ENCODE results near the gene FAM174B.

The FAM174B gene

DNA sequence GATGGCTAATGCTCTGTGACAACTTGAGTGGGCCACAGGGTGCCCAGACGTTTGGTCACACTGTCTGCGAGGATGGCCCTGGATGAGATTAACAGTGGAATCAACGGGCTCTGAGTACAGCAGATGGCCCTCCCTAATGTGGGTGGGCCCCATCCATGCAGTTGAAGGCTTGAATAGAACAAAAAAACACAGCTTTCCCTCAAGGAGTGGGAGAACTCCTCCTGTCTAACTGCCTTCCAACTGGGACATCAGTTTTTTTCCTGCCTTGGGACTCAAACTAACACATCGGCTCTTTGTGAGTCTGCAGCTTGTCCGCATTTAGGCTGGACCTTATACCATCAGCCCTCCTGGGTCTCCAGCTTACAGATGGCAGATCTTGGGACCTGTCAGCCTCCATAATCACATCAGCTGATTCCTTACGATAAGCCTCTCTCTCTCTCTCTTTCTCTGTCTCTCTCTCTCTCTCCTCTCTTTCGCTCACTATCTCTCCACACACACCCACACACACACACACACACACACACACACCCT, 20.8 kb downstream of the FAM174B start:
- no peak overlapping the region for H3K4me3 ChIP-seq (ENCODE audit: low read depth, low read length)
- TF ChIP-seq, protein P1, sequence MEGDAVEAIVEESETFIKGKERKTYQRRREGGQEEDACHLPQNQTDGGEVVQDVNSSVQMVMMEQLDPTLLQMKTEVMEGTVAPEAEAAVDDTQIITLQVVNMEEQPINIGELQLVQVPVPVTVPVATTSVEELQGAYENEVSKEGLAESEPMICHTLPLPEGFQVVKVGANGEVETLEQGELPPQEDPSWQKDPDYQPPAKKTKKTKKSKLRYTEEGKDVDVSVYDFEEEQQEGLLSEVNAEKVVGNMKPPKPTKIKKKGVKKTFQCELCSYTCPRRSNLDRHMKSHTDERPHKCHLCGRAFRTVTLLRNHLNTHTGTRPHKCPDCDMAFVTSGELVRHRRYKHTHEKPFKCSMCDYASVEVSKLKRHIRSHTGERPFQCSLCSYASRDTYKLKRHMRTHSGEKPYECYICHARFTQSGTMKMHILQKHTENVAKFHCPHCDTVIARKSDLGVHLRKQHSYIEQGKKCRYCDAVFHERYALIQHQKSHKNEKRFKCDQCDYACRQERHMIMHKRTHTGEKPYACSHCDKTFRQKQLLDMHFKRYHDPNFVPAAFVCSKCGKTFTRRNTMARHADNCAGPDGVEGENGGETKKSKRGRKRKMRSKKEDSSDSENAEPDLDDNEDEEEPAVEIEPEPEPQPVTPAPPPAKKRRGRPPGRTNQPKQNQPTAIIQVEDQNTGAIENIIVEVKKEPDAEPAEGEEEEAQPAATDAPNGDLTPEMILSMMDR (IDR thresholded peaks at IDR 0.05; ENCODE audit: low read depth, low read length), result no peak

DNA sequence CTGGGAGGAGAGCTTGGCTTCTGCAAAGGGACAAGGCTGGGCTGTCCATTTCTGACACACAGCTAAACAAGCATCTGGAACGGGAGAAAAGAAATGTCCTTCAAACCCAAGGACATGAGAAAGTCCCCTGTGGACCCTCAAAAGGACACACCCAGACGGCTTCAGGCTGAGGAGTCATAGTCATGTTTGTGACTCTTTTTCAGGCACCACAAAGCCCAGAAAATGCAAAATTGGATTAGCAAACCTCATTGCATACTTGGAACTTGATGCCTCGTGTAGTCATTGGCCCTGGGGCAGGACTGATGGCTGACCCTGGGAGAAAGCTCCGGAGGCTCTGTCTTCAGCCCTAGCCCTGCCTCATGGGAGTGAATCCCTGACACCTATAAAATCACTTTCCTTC, 21.5 kb downstream of the FAM174B start:
- TF ChIP-seq, protein P1 (IDR thresholded peaks at IDR 0.05; ENCODE audit: low read depth, low read length), result no peak
- no peak overlapping the region for H3K4me3 ChIP-seq (ENCODE audit: low read depth, low read length)

DNA sequence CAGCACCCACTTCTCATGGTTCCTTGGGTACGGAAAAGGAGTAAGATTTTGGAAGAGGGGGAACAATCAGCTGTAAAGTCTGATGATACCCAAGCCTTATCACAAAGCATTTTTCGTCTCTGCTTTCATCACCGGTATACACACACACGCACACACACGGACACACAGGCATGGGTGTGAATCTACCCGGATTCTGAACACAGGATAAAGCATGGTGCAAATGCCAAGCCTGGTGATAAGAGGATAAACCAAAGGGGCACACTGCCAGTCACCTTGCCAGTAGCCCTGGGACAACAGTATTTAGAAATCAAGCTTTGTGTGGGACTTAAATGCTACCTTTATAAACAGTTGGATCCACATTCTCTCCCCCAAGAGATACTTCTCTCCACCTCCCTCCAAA, 22.2 kb downstream of the FAM174B start:
- H3K4me3 ChIP-seq (ENCODE audit: low read depth, low read length), result no peak overlapping the region
- TF ChIP-seq, protein P1 (IDR thresholded peaks at IDR 0.05; ENCODE audit: low read depth, low read length), result no peak

DNA sequence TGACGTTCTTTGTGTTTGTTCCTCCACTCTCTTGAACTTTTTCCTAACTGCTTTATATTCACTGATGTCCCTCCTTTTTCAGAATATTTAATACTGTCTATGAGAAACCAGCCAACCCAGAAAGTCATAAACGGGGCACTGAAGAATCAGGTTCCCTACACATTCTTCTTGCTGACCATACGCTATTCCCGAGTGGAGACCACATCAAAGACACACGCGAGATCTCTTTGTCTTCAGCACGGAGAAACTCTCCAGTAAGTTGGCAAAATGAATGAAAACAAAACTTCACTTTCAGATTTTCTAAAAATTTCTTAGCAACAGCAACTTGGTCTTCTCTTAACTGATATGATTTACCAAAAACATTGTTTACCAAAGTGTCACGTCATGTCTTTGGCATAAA, 22.6 kb downstream of the FAM174B start:
- TF ChIP-seq, protein P1 (IDR thresholded peaks at IDR 0.05; ENCODE audit: low read depth, low read length), result no peak
- no peak overlapping the region for H3K4me3 ChIP-seq (ENCODE audit: low read depth, low read length)

DNA sequence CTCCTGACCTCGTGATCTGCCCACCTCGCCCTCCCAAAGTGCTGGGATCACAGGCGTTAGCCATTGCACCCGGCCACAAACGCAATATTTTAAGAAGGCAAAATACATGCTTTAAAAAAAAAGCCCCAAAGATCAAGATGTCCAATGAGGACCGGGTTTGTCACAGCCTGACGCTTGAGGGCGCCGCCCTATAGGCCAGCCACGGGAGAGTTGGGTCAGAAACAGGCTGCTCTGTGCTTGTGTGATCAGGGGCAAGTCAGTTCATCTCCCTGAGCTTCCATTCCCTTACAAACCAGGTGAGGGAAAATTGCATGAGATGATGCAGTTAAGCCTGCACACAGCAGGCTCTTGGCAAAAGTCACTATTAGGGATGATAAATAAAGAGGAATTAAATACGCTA, 23.9 kb downstream of the FAM174B start:
- TF ChIP-seq, protein P1 (IDR thresholded peaks at IDR 0.05; ENCODE audit: low read depth, low read length), result no peak

DNA sequence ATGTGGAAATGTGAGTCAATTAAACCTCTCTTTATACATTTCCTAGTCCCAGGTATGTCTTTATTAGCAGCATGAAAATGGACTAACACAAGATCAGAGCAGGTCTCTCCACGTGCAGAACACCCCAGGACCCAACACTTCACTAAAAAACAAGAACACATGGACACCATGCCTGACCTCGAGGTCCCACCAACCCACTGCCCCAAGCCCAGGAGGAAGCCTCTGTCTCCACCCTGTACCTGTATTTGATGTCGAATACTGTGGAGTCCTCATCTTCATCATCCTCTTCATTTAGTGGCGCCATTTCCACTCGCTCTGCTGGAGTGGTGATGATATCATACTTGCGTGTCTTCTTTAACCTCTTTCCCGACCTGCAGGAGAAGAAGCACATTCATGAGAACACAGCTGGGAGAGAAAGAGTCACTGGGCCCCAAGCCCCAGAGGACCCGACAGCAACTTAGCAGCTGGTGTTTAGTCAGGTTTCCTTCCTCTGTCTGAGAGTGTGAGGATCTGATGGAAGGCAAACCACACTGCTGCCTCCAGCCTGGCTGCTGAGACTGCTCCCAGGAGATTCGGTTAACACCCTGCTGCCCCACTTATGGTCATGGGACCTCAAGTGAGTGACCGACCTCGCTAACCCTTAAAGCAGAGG, 25.5 kb downstream of the FAM174B start:
- TF ChIP-seq, protein P1 (IDR thresholded peaks at IDR 0.05; ENCODE audit: low read depth, low read length), result no peak
- no peak overlapping the region for H3K4me3 ChIP-seq (ENCODE audit: low read depth, low read length)

More for the DNA sequence above, 23.9 kb downstream of the FAM174B start:
- no peak overlapping the region for H3K4me3 ChIP-seq (ENCODE audit: low read depth, low read length)

DNA sequence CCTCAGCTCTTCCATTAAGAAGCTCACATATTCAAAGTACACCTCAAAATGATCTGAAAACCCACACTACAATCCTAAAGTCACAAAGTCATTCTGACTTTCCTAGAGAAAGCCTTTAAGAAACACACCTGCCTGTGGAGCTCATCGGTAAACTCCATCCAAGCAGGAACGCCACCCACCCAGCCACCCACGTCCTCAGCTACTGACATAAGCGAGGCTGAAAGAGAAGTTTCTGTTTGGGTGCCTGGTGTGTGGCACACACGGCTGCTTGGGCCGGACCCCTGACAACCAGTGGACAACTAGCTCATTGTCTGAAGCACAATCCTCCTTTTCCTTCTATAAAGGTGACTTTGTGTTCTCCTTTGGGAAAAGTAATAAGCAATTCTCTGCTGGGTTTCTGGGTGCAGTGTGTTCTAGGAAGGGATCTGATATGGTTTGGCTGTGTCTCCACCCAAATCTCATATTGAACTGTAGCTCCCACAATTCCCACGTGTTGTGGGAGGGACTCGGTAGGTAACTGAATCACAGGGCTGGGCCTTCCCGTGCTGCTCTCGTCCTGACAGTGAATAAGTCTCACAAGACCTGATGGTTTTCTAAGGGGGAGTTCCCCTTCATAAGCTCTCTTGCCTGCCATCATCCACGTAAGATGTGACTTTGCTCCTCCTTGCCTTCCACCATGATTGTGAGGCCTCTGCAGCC, 26.1 kb downstream of the FAM174B start:
- TF ChIP-seq, protein P1 (IDR thresholded peaks at IDR 0.05; ENCODE audit: low read depth, low read length), result no peak
- H3K4me3 ChIP-seq (ENCODE audit: low read depth, low read length), result no peak overlapping the region
